Gastrocnemius medialis (tissue), 4 donors: ENCODE measurements around the gene CATSPER4.

Experiments
- CTCF ChIP-seq, 5 experiments: fragments of 450-650 bp in 3 of 5; fragments of 200-600 bp in 2 of 5; sonication (generic) in 2 of 5; IDR thresholded peaks in 4 of 5; conservative IDR thresholded peaks in 1 of 5; 1 replicate in 4 of 5; 2 replicates in 1 of 5; pipeline ENCODE4 v1.5.1; 2016 to 2019; ENCODE audit warnings: antibody characterized with exemption in 5 of 5, mild to moderate bottlenecking in 3 of 5, moderate library complexity in 3 of 5
- POLR2A ChIP-seq, 2 donors: fragments of 450-650 bp; IDR thresholded peaks; one replicate each; pipeline ENCODE4 v1.6.1; 2017; ENCODE audit warnings: antibody characterized with exemption in 2 of 2, mild to moderate bottlenecking in 2 of 2, moderate library complexity in 2 of 2

- TF ChIP-seq CTCF (IDR thresholded peaks at IDR 0.05 in 4 of 5, conservative IDR thresholded peaks at IDR 0.05 in 1 of 5): no peak
- TF ChIP-seq POLR2A (IDR thresholded peaks at IDR 0.05): no peak
These were observed 7.4 kb downstream of the CATSPER4 start for GRCh38 chr1:26197813-26198212.
